ENCODE measurements around the gene ACTN4. TPM values are rescaled to one million over a fixed set of nuclear protein-coding genes. Genes with fewer than 3 reads are reported as not detected.

Gene ACTN4
- total RNA-seq, 1 donor, result 229 TPM

DNA sequence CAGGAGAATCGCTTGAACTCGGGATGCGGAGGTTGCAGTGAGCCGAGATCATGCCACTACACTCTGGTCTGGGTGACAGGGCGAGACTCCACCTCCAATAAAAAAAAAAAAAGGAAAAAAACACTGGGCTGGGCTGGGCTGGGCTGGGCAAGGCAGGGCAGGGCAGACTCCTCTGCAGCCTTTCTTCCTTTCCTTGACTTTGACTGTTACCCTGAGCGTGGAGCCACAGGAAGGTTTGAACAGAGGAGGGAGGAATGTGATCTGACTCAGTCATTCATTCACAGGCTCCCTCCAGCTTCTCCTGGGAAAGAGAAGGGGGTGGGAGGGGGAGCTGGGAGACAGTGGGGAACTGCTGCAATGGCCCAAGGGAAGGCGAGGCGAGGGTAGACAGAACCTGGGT, 2.7 kb upstream of the ACTN4 start:
- H4K20me1 ChIP-seq (ENCODE audit: insufficient read depth, low read length), result peaks cover 20% of the 10 kb centered on the region
- no peaks in the 10 kb centered on the region for H3K36me3 ChIP-seq (ENCODE audit: insufficient read depth, low read length)
- TF ChIP-seq, protein P1, sequence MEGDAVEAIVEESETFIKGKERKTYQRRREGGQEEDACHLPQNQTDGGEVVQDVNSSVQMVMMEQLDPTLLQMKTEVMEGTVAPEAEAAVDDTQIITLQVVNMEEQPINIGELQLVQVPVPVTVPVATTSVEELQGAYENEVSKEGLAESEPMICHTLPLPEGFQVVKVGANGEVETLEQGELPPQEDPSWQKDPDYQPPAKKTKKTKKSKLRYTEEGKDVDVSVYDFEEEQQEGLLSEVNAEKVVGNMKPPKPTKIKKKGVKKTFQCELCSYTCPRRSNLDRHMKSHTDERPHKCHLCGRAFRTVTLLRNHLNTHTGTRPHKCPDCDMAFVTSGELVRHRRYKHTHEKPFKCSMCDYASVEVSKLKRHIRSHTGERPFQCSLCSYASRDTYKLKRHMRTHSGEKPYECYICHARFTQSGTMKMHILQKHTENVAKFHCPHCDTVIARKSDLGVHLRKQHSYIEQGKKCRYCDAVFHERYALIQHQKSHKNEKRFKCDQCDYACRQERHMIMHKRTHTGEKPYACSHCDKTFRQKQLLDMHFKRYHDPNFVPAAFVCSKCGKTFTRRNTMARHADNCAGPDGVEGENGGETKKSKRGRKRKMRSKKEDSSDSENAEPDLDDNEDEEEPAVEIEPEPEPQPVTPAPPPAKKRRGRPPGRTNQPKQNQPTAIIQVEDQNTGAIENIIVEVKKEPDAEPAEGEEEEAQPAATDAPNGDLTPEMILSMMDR (IDR thresholded peaks at IDR 0.05; ENCODE audit: extremely low read depth, low read depth, low read length), result no peak
- H3K4me3 ChIP-seq (ENCODE audit: insufficient read depth, low read length), result no peak overlapping the region
- no peak overlapping the region for H3K27ac ChIP-seq (ENCODE audit: low read depth, low read length)
- H2AFZ ChIP-seq (ENCODE audit: low read length), result no peak overlapping the region
- H3K4me2 ChIP-seq (ENCODE audit: insufficient read depth, low read length), result no peak overlapping the region
- peaks cover under 1% of the 10 kb centered on the region for H3K4me1 ChIP-seq (ENCODE audit: insufficient read depth, low read length)
- H3K27me3 ChIP-seq (ENCODE audit: insufficient read depth, low read length), result no peaks in the 10 kb centered on the region
- H3K79me2 ChIP-seq (ENCODE audit: insufficient read depth, low read length), result peaks cover 23% of the 10 kb centered on the region
- peak; percentile 66 for DNase-seq (ENCODE audit: insufficient read length, low spot score, missing footprints)
- no peaks in the 10 kb centered on the region for H3K9me3 ChIP-seq (ENCODE audit: low read depth, low read length)

DNA sequence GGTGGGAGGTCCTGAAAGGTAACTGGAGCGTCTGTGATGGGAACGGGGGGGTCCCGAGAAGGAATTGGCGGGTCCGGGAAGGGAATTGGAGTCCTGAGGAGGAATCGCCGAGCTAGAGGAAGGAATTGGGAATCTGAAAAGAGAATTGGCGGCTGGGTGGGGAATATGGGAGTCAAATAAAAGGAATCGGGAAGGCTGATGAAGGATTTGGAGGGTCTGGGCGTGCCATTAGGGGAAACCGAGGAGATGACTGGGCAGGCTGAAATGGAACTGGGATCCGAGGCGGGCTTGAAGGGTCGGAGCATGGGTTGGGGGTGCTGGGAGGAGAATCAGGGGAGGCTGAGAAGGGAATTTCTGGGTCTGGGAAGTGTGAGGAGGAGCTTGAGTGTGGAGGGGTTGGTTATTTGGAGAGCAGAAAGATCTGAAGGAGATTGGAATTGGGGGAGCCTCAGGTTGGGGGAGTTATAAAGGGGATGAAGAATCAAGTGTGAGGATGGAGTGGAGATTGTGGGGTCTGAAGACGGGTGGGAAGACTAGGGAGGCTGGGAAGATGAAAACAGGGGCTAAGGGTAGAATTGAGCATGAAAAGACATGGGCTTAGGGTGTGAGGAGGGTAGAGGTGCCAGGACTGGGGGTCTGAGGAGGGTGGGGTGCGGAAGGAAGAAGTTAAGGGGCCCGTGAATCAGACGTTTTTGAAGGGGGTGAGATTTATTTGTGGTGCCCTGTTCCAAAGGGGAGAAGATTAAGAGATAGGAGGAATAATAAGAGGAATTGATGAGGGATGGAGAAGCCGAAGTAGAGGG, 718 bp downstream of the ACTN4 start:
- H3K4me3 ChIP-seq (ENCODE audit: insufficient read depth, low read length), result peak overlapping the region; percentile 91
- peak overlapping the region; percentile 98 for H3K27ac ChIP-seq (ENCODE audit: low read depth, low read length)
- TF ChIP-seq, protein P1 (IDR thresholded peaks at IDR 0.05; ENCODE audit: extremely low read depth, low read depth, low read length), result no peak
- H3K4me1 ChIP-seq (ENCODE audit: insufficient read depth, low read length), result peaks cover 35% of the 10 kb centered on the region
- no peak overlapping the region for H2AFZ ChIP-seq (ENCODE audit: low read length)
- H3K79me2 ChIP-seq (ENCODE audit: insufficient read depth, low read length), result peaks cover 57% of the 10 kb centered on the region
- peak; percentile 88 for DNase-seq (ENCODE audit: insufficient read length, low spot score, missing footprints)
- no peaks in the 10 kb centered on the region for H3K36me3 ChIP-seq (ENCODE audit: insufficient read depth, low read length)
- H3K27me3 ChIP-seq (ENCODE audit: insufficient read depth, low read length), result no peaks in the 10 kb centered on the region
- H4K20me1 ChIP-seq (ENCODE audit: insufficient read depth, low read length), result peaks cover 40% of the 10 kb centered on the region
- no peaks in the 10 kb centered on the region for H3K9me3 ChIP-seq (ENCODE audit: low read depth, low read length)
- H3K4me2 ChIP-seq (ENCODE audit: insufficient read depth, low read length), result peak overlapping the region; percentile 95

DNA sequence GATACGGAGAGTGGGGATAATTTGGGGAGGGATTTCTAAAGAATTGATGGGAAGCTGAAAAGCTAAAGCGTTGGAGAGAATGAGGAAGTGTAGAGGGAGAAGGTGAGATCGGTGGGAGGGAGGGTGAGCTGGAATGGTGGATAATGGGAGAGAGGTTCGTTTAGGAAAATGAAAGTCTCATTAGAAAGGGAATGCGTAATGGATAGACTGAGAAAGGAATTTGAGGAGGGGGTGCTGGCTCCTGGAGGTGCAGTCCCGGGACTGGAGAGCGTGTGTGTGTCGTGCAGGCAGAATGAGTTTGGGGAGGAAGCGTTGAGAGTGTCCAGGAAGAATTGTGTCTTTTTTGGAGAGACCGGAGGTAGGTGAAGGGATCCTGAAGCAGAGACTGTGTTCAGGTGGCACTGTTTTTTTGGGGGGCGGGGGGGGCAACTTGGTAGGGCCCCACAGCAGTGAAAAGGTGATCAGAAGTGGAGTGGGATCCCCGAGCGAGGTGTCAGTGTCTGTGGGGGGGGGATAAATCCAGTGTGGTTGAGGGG, 1.4 kb downstream of the ACTN4 start:
- Histone ChIP-seq H4K20me1 (ENCODE audit: insufficient read depth, low read length) (peaks cover 40% of the 10 kb centered on the region), H3K36me3 (ENCODE audit: insufficient read depth, low read length) (peaks cover 3% of the 10 kb centered on the region), H3K27ac (ENCODE audit: low read depth, low read length) (peak overlapping the region; percentile 98), H3K27me3 (ENCODE audit: insufficient read depth, low read length) (no peaks in the 10 kb centered on the region), H3K79me2 (ENCODE audit: insufficient read depth, low read length) (peaks cover 64% of the 10 kb centered on the region), H3K9me3 (ENCODE audit: low read depth, low read length) (no peaks in the 10 kb centered on the region), H3K4me3 (ENCODE audit: insufficient read depth, low read length) (peak overlapping the region; percentile 91), H2AFZ (ENCODE audit: low read length) (no peak overlapping the region), H3K4me1 (ENCODE audit: insufficient read depth, low read length) (peaks cover 42% of the 10 kb centered on the region), H3K4me2 (ENCODE audit: insufficient read depth, low read length) (peak overlapping the region; percentile 95)
- DNase-seq (ENCODE audit: insufficient read length, low spot score, missing footprints), result peak; percentile 73
- TF ChIP-seq, protein P1 (IDR thresholded peaks at IDR 0.05; ENCODE audit: extremely low read depth, low read depth, low read length), result no peak
